Heart left ventricle (tissue), 13 donors: ENCODE results near the gene ARID5B.

Source experiments
- POLR2A ChIP-seq, 2 donors: fragments of 450-650 bp; IDR thresholded peaks; one replicate each; pipeline ENCODE4 v1.6.1; 2017; ENCODE audit warnings: antibody characterized with exemption in 2 of 2, mild to moderate bottlenecking in 2 of 2, moderate library complexity in 2 of 2
- TF ChIP-seq, protein P1 (sequence below), 12 donors: fragments of 200-600 bp; sonication (generic) in 4 of 12; IDR thresholded peaks; one replicate each; pipeline versions ENCODE4 v1.5.0 to v1.8.0; 2018 to 2022; ENCODE audit warnings: antibody characterized with exemption in 12 of 12, mild to moderate bottlenecking in 5 of 12
- donor health status: ischemic (EF 13 %, LVEDD 7.1; RV severe dilation, severe dysfunction).
- donor health status: DM: no; HTN: yes; CAD: no.
- donor health status: DM: no; HTN: no; CAD: no.
- donor health status: ischemic (EF 25% LVEDD 6.9; RV normal size, moderate dysfunction).
- donor health status: ischemic (EF 25% LVEDD 5.7; RV mildly dilated, moderate dysfunction).
- donor health status: ischemic (EF 35%, LVEDD 5.7; RV mildly dilated, moderate dysfunction).
- donor health status: nonischemic (EF 11% LVEDD 7.7; RV severe dilation, severe dysfunction).
- donor health status: DM: yes; HTN: yes; CAD: no.
- donor health status: PGD.
- donor health status: ischemic (EF 29% LVEDD 5.4; RV normal size, mild dysfunction).
- donor health status: nonischemic (EF 23%, LVEDD 6.1; RV moderate dilation, normal function).

DNA sequence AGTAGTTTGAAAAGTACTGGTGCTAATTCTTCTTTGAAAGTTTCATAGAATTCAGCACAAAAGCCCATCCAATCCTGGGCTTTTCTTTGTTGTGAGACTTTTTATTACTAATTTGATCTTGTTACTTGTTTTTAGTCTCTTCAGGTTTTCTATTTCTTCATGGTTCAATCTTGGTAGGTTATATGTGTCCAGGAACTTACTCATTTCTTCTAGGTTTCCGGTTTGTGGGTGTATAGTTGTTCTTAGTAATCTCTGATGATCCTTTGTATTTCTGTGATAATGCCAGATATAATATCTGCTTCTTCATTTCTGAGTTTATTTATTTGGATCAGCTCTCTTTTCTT is 219.7 kb downstream of the ARID5B start:
- TF ChIP-seq, protein P1, sequence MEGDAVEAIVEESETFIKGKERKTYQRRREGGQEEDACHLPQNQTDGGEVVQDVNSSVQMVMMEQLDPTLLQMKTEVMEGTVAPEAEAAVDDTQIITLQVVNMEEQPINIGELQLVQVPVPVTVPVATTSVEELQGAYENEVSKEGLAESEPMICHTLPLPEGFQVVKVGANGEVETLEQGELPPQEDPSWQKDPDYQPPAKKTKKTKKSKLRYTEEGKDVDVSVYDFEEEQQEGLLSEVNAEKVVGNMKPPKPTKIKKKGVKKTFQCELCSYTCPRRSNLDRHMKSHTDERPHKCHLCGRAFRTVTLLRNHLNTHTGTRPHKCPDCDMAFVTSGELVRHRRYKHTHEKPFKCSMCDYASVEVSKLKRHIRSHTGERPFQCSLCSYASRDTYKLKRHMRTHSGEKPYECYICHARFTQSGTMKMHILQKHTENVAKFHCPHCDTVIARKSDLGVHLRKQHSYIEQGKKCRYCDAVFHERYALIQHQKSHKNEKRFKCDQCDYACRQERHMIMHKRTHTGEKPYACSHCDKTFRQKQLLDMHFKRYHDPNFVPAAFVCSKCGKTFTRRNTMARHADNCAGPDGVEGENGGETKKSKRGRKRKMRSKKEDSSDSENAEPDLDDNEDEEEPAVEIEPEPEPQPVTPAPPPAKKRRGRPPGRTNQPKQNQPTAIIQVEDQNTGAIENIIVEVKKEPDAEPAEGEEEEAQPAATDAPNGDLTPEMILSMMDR (IDR thresholded peaks at IDR 0.05), result no peak
- TF ChIP-seq POLR2A (IDR thresholded peaks at IDR 0.05), result no peak
